ENCODE measurements around the gene CFAP210.
"Not testable (repeated sequence)": the region's sequence is repeated elsewhere in the genome, so short reads cannot be mapped to it uniquely, and the experiment has no call there.

Gene CFAP210

DNA sequence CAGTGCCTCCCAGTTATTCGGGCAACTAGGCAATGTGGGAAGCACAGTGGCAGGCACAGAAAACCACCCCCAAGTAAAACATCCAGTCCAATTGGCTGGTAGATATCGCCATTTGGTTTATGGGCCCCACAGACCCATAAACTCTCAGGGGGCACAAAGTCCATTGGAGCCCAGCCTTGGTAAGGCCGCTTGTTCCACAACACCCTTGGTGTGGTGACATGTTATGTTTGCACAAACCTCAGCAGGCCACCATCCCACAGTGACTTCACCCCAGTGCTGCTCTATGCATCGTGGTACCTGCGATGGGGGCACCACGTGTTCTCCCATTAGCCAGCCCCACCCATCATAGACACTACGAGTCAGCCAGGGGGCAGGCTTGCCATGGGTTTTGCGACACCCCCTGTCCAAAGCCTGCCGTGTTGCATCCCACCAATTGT lies 18.6 kb upstream of the CFAP210 start:
- no peak for DNase-seq

DNA sequence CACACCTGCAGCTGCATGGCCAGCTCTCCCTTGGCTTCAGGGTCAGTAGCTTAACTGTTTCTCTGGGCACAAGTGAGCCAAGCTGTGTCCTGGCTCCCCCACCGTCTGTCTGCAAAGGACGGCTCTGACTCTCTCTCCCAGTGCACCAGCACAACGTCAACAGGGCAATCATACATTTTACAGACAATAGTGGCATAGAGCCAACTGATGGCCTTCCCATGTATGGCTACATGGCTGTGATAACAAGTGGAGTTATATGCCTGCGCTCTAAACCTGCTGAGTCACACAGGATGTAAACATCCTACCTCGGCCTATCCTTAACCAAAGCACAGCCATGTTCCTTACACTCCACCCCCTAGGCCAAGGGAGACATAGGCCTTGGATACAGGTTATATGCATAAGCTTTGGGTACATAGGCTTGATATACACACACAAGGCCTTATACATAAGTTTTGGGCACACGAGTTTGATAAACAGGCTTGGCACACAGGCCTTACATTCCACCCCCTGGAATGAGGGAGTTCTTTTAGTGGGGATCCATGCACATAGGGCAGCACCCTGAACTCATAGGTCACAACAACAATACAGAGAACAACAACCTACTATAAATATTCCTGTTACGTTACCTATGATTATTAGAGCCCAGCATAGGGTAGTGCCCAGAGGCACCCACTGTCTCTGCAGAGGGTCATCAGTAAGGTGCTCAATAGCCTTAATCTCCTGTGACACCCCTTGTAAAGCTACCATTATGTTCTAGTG lies 17.7 kb upstream of the CFAP210 start:
- DNase-seq, result no peak

DNA sequence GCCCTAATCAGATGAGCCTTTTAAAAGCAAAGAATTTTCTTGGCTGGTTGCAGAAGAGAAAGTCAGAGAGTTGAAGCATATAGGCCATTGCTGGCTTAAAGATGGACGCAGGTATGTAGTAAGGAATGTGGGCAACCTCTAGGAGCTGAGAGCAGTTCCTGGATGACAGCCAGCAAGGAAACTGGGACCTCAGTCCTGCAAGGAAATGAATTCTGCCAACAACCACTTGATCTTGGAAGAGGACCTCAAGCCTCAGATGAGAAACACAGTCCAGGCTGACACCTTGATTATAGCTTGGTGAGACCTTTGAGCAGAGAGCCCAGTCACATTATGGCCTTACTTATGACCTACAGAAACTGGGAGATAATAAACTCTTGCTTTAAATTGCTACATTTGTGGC lies 15.8 kb upstream of the CFAP210 start:
- no peak for DNase-seq

DNA sequence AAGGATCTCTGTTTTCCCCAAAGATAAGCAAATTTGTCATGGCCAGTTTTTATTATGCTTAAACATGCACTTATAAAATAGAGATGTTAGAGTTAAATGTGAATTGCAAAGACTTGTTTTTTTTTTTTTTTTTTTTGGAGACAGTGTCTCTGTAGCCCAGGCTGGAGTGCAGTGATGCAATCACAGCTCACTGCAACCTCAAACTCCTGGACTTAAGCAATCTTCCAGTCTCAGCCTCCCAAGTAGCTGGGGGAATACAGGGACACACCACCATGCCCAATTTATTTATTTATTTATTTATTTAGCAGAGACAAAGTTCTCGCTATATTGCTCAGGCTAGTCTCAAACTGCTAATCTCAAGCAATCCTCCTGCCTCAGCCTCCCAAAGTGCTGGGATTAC lies 15.1 kb upstream of the CFAP210 start:
- no peak for DNase-seq

DNA sequence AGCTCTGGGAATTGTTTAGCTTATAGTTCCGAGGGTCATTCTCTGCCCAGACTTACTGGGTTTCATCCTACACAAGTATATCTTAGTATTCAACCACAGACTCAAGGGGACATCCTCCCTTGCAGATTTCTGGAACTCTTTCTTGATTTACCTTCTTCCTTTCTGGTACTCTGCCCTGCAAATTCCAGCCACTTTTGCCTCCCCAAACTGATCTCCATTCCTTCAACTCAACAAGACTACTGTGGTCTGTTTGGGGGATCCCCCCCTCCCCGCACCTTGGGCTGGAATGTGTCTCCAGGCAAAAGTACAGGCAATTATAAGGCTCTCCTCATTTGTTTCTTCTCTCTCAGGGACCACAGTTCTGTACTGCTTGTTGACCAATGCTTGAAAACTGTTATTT lies 13.4 kb upstream of the CFAP210 start:
- no peak for DNase-seq

DNA sequence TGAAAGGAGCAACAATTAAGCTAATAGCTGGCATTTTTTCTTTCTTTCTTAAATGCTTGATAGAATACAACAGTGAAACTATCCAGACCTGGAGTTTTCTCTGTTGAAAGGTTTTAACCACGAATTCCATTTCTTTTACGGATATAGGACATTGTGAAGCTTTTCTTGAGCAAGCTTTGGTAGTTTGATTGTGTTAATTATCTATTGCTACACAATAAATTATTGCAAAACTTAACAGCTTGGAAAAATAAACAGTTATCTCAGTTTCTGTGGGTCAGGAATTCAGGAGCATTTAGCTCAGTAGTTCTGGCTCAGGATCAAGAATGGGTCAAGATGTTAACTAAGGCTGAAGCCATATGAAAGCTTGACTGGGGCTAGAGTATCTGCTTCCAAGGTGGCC lies 11.7 kb upstream of the CFAP210 start:
- no peak for DNase-seq

DNA sequence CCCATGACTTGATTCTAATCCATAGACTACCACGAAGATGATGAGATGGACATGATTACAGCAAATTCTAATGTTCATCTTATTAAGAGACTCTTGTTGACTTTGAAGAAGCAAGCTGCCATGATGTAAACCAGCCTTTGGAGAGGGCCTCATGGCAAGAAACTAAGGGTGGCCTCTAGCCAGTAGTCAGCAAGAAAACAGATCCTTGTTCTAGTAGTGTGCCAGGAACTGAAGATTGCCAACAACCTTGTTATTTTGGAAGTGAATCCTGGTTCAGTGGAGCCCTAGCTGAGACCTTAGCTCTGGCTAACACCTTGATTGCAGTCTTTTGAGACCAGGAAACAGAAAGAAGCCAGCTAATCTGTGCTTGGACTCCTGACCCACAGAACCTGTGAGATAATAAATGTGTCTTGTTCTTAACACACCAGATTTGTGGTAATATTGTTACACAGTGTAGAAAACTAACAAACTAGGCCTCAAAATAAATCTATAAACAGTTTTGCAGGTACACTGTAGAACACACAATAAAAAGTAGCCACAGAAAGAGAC lies 10.0 kb upstream of the CFAP210 start:
- DNase-seq, result no peak

DNA sequence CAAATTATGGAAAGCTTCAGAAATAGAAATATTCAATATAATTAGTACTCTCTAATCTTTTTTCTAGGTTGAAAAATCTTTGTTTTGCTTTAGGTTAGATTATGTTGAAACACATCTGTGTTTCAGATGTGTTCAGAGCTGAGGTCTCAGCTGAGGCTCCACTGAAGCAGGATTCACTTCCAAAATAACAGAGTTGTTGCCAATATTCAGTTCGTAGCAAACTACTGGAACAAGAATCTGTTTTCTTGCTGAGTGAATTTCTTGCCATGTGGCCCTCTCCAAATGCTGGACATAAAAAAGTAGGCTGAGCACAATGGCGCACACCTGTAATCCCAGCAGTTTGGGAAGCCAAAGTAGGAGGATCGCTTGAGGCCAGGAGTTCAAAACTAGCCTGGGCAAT lies 8.8 kb upstream of the CFAP210 start:
- no peak for DNase-seq

DNA sequence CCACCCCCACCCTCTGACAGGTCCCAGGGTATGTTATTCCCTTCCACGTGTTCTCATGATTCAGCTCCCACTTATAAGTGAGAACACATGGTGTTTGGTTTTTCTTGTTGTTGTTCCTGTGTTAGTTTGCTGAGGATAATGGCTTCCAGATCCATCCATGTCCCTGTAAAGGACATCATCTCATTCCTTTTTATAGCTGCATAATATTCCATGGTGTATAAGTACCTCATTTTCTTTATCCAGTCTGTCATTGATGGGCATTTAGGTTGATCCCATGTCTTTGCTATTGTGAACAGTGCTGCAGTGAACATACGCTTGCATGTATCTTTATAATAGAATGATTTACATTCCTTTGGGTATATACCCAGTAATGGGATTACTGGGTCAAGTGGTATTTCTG lies 5.0 kb upstream of the CFAP210 start:
- DNase-seq, result not testable (repeated sequence)

DNA sequence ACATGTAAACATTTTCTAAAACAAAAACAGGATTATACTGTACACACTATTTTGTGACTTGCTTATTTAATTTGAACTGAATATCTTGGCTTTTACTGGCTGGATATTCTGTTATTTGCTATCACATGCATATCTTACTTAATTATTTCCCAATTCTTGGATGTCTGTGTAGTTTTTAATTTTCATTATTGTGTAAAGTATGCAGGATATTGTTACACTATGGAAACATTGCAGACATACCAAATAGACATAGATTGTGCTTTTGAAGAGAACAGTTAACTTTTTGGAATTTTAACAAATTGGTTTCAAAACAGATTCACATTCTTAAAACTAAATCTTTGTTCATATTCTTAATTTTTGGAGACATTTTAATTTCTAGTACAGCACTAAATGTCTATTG lies 2.2 kb upstream of the CFAP210 start:
- DNase-seq, result no peak

DNA sequence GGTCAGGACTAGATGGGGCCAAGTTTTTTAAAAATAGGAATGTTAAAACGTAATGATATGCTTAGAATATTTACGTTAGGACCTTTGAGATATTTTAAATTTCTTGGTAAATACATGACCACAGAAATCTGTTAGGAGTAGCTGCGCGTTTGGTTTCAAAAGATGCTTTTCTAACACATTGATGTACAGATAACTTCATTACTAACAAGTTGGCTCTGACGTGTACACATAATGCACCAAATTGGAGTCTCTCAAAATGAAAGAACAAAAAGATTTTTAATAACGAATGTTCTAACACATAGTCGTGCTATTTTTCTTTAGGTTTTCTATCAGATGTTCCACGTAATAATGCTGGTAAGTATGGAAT lies 672 bp upstream of the CFAP210 start:
- DNase-seq, result no peak

DNA sequence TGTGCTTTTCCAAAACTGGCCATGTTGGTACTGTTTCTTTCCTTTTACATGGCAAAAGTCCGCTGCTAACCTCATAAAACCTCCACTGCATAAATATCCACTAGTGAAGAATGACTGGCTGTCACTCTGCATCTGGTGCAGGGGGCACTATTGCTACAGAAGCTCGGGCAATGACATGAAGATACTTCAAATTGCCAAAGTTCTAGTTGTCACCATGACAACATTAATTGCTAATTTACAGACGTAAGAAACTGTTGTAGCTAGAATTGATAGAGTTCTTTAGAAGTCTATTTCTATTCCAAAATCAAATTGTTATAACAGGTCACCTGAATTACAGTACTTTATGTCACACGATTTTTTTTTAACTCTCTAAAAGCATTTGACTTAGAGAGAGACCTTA lies 845 bp downstream of the CFAP210 start:
- no peak for DNase-seq

DNA sequence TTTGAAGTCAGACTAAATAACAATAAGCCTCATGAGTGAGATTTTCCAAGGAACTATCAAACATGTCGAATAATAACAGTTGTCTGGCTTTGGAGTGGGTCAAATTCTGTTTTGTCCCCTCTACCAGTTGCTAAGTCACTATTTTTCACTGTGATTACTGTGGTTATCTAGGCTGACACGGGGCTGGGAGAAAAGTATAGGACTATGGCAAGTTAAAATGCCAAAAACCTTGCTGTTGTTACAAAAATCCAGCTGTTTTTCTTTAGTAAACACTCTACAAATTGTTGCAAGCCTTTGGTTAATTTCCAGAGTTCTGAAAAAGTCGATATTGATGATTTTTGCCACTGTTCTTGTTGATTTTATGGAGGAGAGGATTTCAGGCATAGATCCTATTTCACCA lies 1.5 kb downstream of the CFAP210 start:
- no peak for DNase-seq

DNA sequence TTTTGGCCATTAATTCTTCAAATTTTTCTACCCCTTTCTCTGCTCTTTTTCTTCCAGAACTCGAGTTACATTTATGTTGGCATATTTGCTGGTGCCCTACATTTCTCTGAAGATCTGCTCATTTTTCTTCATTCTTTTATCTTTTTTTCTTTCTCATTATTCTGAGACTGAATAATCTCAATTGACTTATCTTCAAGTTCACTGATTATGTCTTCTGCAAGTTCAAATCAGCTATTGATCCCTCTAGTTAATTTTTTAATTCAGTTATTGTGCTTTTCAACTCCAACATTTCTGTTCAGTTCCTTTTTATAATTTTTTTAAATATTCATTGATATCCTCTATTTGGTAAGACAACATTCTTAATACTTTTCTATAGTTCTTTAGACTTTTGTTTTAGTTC lies 3.2 kb downstream of the CFAP210 start:
- DNase-seq, result no peak

DNA sequence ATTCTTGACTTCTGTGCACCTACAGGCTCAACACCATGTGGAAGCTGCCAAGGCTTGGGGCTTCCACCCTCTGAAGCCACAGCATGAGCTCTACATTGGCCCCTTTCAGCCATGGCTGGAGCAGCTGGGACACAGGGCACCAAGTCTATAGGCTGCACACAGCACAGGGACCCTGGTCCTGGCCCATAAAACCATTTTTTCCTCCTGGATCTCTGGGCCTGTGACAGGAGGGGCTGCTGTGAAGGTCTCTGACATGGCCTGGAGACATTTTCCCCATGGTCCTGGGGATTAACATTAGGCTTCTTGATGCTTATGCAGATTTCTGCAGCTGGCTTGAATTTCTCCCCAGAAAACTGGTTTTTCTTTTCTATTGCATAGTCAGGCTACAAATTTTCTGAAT lies 6.3 kb downstream of the CFAP210 start:
- not testable (repeated sequence) for DNase-seq

DNA sequence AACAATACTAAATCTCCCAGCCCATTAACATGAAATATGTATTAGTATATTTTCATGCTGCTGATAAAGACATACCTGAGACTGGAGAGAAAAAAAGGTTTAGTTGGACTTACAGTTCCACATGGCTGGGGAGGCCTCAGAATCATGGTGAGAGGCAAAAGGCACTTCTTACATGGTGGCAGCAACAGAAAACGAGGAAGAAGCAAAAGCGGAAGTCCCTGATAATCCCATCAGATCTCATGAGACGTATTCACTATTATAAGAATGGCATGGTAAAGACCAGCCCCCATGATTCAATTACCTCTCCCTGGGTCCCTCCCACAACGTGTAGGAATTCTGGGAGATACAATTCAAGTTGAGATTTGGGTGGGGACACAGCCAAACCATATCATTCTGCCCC lies 7.4 kb downstream of the CFAP210 start:
- not testable (repeated sequence) for DNase-seq

DNA sequence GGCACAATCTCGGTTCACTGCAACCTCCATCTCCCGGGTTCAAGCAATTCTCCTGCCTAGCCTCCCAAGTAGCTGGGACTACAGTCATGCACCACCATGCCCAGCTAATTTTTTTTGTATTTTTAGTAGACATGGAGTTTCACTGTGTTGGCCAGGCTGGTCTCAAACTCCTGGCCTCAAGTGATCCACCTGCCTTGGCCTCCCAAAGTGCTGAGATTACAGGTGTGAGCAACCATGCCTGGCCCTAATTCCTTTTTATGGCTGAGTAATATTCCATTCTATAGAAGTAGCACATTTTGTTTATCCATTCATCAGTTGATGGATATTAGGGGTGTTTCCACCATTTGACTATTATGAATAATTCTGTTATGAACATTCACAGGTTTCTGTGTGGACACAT lies 9.5 kb downstream of the CFAP210 start:
- not testable (repeated sequence) for DNase-seq

DNA sequence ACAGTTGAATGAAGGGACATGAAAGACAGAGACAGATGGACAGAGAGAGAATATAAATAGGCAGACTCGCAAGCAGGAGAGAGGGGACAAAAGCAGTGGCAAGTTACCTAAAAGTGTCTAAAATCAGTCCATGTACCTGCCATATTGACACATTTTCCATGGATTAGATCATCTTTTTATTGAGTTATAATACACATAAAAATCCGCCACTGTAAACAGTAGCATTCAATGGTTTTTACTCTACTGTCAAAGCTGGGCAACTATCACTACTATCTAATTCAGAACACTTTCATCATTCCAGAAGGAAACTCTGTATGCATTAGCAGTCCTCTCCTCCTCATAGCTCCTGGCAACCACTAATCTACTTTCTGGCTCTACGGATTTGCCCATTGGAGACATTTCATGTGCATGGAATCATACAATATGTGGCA lies 10.1 kb downstream of the CFAP210 start:
- DNase-seq, result no peak

DNA sequence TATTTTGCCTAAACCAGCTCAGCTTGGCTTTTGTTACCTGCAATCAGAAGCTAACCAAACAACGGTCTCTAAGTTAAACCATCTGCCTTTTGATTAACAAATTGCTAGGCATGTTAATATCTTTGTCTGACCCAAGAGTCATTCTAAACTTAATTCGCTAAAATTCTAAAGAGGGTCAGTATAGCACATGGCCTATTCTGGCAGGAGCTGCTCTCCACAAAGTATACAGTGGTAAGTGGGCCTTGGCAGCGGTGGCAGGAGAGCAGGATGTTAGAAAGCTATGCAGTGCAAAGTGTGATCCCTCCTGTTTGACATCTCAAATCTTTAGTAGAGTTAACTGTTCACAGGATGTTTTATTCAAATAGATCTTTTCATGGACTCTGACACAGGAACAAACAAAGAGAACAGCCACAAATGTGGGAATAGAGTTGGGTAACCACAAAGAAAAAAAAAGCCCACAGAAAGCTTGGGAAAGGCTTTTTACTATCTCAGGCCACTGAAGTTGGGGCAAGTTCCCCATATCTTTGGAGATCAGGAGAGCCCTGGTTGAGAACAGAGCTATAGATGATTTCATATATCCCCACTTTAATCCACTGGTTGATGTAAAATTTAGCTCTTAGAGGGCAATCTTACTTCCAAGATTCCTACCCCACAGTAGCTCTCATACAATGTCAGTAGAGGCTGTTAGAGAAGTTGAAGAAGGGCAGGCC lies 10.6 kb downstream of the CFAP210 start:
- DNase-seq, result peak; percentile 76

DNA sequence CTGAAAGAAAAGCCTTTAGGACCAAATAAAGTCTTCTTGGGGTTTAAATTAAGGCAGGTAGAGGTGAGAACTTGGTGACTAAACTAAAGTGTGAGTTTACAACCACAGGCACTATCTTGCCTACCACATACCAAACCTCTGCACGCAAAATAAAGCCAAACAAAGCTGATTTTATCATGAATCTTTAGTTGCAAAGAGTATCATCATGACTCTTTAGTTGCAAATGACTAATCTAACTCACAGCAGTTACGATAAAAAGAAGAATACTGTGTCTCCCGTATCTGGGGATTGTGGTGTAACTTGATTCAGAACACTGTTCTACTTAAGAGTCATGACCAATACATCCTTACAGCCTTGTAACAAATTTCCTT lies 11.2 kb downstream of the CFAP210 start:
- DNase-seq, result peak; percentile 93

DNA sequence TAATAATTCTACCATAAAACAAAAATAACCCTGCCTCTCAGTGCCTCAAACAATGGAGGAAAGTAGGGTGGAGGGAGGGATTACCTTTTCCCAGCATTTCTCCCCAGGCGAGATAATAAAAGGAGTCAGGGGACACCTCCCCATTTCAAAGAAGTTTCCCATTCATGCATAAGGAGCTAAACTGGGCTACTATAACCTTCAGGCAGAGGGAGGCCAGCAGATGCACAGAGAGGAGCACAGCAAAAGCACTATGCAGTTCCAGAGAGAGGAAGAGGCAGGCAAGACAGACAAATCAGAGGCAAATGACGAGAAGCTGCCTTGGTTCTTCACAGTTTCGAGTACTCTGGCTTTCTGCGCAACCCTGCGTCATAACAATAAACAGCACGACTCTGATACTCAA lies 17.4 kb downstream of the CFAP210 start:
- no peak for DNase-seq

DNA sequence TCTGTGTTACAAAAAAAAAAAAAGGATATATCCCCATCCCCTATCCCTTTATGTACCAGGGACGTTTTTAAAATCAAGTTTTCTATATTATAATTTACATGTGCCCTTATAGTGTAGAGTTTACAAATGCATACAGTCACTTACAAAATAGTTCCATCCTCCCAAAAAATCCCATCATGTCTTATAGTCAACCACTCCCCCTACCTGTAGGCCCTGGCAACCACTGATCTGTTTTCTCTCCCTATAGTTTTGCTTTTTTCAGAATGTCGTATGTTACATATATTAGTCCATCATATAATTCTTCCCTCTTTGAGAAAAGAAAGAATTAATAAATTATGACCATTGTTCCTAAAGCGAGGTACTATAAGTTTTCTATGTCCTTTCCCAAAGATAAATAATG lies 17.8 kb downstream of the CFAP210 start:
- no peak for DNase-seq

DNA sequence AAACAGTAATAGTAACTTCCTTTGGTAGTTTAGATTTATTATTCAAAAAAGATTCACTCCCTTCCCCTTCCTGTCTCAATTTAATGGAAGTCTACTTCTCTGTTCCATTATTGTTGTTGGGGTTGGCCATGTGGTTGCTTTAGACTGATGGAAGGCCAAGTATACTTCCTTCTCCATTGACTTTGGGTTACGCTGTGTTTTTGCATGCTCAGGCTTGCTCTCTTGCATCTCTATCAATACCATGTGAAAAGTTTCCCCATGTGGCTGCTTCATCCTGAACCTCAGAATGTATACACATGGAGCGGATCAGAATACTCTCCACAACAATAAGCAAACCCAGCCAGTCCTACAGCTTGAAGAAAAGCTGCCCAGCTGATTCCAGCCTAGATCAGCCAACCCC lies 20.3 kb downstream of the CFAP210 start:
- DNase-seq, result no peak

DNA sequence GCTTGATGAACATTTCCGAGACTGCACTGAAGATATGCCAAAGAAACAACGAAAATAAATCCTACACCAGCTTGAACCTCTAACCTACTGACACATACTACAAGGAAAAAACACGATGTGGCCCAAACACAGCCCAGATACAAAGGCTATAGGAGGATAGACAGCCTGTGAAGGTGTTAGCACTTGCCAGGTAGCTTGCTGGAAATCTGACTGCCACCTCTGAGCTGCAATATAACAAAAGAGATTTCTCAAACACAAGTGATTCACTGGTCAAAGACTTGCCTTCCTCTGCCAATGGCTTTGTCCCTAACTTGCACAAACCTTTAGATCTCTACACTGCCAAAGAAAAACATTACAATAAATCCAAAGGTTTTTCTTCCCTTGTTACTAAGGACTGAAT lies 21.1 kb downstream of the CFAP210 start:
- DNase-seq, result no peak

DNA sequence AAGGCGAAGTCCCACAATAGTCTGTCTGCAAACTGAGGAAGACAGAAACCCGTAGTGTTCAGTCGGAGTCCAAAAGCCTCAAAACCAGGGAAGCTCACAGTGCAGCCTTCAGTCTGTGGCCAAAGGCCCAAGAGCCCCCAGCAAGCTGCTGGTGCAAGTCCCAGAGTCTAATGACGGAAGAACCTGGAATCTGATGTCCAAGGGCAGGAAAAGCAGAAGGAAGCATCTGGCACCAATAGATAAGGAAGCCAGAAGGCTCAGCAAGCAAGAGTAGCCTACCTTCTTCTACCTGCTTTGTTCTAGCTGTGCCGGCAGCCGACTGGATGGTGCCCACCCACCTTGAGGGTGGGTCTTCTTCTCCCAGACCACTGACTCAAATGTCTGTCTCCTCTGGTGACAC lies 21.8 kb downstream of the CFAP210 start:
- no peak for DNase-seq

Data from activated CD4-positive, alpha-beta T cell treated with anti-CD3 and anti-CD28 coated beads, Interleukin-2, amount 50 U/mL, for 16 hours (primary cell).